Measurements from ENCODE around the gene RIN3.
A peak's percentile ranks its signal among the peaks of the same experiment; 100 is the strongest.

The RIN3 gene

DNA sequence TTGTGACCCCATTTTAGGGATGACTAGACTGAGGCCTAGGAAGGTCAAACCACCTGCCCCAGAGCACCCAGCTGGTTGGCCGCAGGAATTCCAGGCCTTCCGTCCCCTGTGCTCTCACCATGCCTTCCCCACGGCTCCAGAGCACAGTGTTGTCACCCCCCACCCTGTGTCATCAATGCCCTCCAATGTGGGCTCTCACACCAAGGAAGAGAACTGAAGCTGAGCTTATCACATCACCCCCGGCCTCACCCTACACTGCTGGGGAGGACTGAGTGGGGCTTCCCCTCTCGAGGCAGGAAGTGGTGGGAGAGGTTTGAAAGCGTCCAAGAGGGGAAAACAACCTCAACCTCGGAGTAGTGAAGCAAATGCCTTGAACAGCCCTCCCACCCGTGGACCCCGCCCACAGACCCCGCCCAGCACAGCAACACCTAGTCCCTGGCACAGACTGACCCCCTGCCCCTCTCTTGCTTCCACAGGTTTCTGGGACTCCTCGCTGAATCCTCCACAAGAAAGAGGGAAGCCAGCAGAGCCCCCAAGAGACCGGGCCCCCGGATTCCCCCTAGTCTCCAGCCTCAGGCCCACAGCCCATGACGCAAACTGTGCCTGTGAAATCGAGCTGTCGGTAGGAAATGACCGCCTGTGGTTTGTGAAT, 137.7 kb downstream of the RIN3 start:
- Histone ChIP-seq H3K9me3 (ENCODE audit: control insufficient read depth in 1 of 2, low read length in 2 of 2) (no peaks in the 10 kb centered on the region), H3K27ac (ENCODE audit: low read length) (peak overlapping the region; percentile 81), H3K36me3 (ENCODE audit: control insufficient read depth in 1 of 2, insufficient read depth in 2 of 2, low read length in 2 of 2) (peaks cover 0 to 12% of the 10 kb centered on the region in 2 donors), H3K27me3 (ENCODE audit: low read depth, low read length) (no peaks in the 10 kb centered on the region), H3K4me1 (ENCODE audit: control insufficient read depth in 1 of 2, insufficient read depth in 2 of 2, low read length in 2 of 2) (peaks cover 12 to 16% of the 10 kb centered on the region in 2 donors), H3K4me3 (ENCODE audit: low read depth in 1 of 2, low read length in 2 of 2) (no peak overlapping the region)

GRCh38 chr14:92651758-92652406, 138.3 kb downstream of the RIN3 start:
- H3K27me3 ChIP-seq (ENCODE audit: low read depth, low read length), result no peaks in the 10 kb centered on the region
- H3K4me3 ChIP-seq (ENCODE audit: low read depth in 1 of 2, low read length in 2 of 2), result peak overlapping the region; percentile 44 to 61
- peaks cover 8 to 16% of the 10 kb centered on the region in 2 donors for H3K4me1 ChIP-seq (ENCODE audit: control insufficient read depth in 1 of 2, insufficient read depth in 2 of 2, low read length in 2 of 2)
- H3K27ac ChIP-seq (ENCODE audit: low read length), result peak overlapping the region; percentile 51
- peaks cover 0 to 12% of the 10 kb centered on the region in 2 donors for H3K36me3 ChIP-seq (ENCODE audit: control insufficient read depth in 1 of 2, insufficient read depth in 2 of 2, low read length in 2 of 2)
- no peaks in the 10 kb centered on the region for H3K9me3 ChIP-seq (ENCODE audit: control insufficient read depth in 1 of 2, low read length in 2 of 2)

- H3K36me3 ChIP-seq (ENCODE audit: control insufficient read depth in 1 of 2, insufficient read depth in 2 of 2, low read length in 2 of 2), result peaks cover 0 to 12% of the 10 kb centered on the region in 2 donors
- H3K27me3 ChIP-seq (ENCODE audit: low read depth, low read length), result no peaks in the 10 kb centered on the region
- H3K9me3 ChIP-seq (ENCODE audit: control insufficient read depth in 1 of 2, low read length in 2 of 2), result no peaks in the 10 kb centered on the region
- peak overlapping the region; percentile 44 to 61 for H3K4me3 ChIP-seq (ENCODE audit: low read depth in 1 of 2, low read length in 2 of 2)
- H3K27ac ChIP-seq (ENCODE audit: low read length), result peak overlapping the region; percentile 51
- H3K4me1 ChIP-seq (ENCODE audit: control insufficient read depth in 1 of 2, insufficient read depth in 2 of 2, low read length in 2 of 2), result peaks cover 3 to 15% of the 10 kb centered on the region in 2 donors
Observed at GRCh38 chr14:92652413-92653151, 139.0 kb downstream of the RIN3 start.

DNA sequence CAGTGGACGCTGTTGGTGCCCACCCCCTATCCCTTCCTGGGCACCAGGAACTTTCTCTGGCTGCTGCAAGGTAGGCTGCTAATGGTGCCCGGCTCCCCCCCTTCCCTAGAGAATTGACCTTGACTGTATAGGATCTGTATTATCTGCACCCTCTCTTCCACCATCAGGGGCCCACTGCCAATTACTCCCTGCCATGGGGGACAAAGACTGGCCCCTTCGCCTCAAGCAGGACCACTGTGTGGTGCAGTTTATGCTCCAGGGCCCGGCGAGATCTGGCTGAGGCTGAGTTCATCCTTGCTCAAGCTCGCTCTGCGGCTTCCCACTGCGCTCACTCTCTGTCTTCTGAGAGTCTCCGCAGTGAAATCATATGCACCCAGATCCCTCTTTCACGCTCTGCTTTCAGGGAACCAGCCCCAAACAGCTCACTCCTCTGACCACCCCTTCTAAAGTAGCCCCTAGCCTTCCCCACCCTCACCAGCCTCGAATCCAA, 139.6 kb downstream of the RIN3 start:
- Histone ChIP-seq H3K27me3 (ENCODE audit: low read depth, low read length) (no peaks in the 10 kb centered on the region), H3K4me1 (ENCODE audit: control insufficient read depth in 1 of 2, insufficient read depth in 2 of 2, low read length in 2 of 2) (peaks cover 0 to 12% of the 10 kb centered on the region in 2 donors), H3K4me3 (ENCODE audit: low read depth in 1 of 2, low read length in 2 of 2) (peak overlapping the region; percentile 44 to 61), H3K36me3 (ENCODE audit: control insufficient read depth in 1 of 2, insufficient read depth in 2 of 2, low read length in 2 of 2) (peaks cover 0 to 12% of the 10 kb centered on the region in 2 donors), H3K27ac (ENCODE audit: low read length) (peak overlapping the region; percentile 51), H3K9me3 (ENCODE audit: control insufficient read depth in 1 of 2, low read length in 2 of 2) (no peaks in the 10 kb centered on the region)

GRCh38 chr14:92654239-92654901, 140.8 kb downstream of the RIN3 start:
- Histone ChIP-seq H3K27ac (ENCODE audit: low read length) (peak overlapping the region; percentile 31), H3K27me3 (ENCODE audit: low read depth, low read length) (no peaks in the 10 kb centered on the region), H3K9me3 (ENCODE audit: control insufficient read depth in 1 of 2, low read length in 2 of 2) (no peaks in the 10 kb centered on the region), H3K36me3 (ENCODE audit: control insufficient read depth in 1 of 2, insufficient read depth in 2 of 2, low read length in 2 of 2) (peaks cover 0 to 21% of the 10 kb centered on the region in 2 donors), H3K4me1 (ENCODE audit: control insufficient read depth in 1 of 2, insufficient read depth in 2 of 2, low read length in 2 of 2) (peaks cover 0 to 14% of the 10 kb centered on the region in 2 donors), H3K4me3 (ENCODE audit: low read depth in 1 of 2, low read length in 2 of 2) (peak overlapping the region; percentile 45 to 48)

GRCh38 chr14:92655419-92656201, 142.0 kb downstream of the RIN3 start:
- H3K9me3 ChIP-seq (ENCODE audit: control insufficient read depth in 1 of 2, low read length in 2 of 2), result no peaks in the 10 kb centered on the region
- peaks cover 8 to 24% of the 10 kb centered on the region in 2 donors for H3K36me3 ChIP-seq (ENCODE audit: control insufficient read depth in 1 of 2, insufficient read depth in 2 of 2, low read length in 2 of 2)
- peak overlapping the region in 1 of 2 donors; percentile 1 for H3K4me3 ChIP-seq (ENCODE audit: low read depth in 1 of 2, low read length in 2 of 2)
- no peaks in the 10 kb centered on the region for H3K27me3 ChIP-seq (ENCODE audit: low read depth, low read length)
- peak overlapping the region; percentile 3 for H3K27ac ChIP-seq (ENCODE audit: low read length)
- H3K4me1 ChIP-seq (ENCODE audit: control insufficient read depth in 1 of 2, insufficient read depth in 2 of 2, low read length in 2 of 2), result peaks cover 0 to 17% of the 10 kb centered on the region in 2 donors

DNA sequence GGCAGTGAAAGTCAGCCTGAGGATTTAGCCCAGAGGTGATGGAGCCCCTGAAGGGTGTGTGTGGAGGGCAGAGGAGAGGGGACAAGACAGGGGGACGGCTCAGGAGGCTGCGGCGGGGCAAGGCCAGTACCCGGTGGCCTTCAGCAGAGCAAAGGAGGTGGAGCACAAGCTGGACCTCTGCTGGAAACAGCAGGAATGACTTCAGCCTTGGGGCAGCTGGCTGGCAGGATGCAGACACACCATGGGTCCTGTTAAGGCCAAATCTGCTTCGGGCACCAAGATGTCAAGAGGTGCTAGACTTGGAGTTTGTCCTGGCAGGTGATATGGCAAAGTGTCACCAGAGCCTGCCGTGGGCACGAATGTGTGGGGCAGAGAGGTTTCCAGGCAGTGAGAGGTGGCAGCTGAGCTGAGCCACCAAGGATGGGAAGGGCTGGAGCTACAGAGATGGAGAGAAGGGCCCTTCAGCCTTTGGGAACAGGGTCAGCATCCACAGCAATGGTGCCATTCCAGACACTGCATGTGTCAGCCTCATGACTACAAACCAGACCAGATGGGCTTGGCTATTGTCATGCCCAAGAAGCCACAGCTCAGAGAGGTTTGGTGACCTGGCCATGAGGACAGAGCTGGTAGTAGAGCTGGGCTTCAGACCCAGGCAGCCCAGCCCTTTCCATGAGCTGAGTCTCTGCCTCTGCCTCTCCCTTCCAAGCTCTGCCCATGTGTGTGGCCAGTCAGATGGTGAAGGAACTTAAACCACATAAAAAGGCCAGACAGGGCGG, 142.9 kb downstream of the RIN3 start:
- Histone ChIP-seq H3K27ac (ENCODE audit: low read length) (no peak overlapping the region), H3K9me3 (ENCODE audit: control insufficient read depth in 1 of 2, low read length in 2 of 2) (no peaks in the 10 kb centered on the region), H3K27me3 (ENCODE audit: low read depth, low read length) (no peaks in the 10 kb centered on the region), H3K36me3 (ENCODE audit: control insufficient read depth in 1 of 2, insufficient read depth in 2 of 2, low read length in 2 of 2) (peaks cover 14 to 29% of the 10 kb centered on the region in 2 donors), H3K4me1 (ENCODE audit: control insufficient read depth in 1 of 2, insufficient read depth in 2 of 2, low read length in 2 of 2) (peaks cover 0 to 17% of the 10 kb centered on the region in 2 donors), H3K4me3 (ENCODE audit: low read depth in 1 of 2, low read length in 2 of 2) (no peak overlapping the region)

DNA sequence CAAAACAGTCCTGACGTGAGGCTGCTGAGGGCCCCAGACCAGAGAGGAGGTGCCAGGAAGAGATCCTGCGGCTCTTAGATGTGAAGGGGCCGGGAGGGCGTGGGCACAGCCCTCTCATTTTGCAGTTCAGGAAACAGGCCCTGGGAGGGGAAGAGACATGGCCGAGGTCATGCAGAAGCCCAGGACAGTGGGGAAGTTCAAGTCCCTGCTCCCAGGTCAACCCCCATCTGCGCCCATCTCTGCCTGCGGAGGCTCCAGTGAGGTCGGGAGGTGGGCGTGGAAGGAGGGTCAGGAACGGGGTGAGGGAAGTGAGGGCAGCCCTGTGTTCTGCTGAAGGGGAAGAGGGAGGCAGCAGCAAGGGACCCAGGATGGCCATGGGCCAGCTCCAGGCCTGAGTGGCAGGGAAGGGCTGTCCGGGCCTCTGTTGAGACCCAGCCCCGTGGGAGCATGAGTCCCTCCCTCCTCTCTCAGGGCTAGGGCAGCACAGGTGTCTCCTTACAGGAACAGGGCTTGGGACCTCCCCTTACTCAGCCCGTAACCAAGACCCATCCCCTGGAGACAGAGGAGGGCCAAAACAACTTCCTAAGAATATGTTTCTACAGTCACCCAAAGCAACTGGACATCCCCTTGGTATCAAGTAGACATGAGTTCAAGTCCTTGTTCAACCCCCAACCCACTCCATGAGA, 144.0 kb downstream of the RIN3 start:
- no peak overlapping the region for H3K27ac ChIP-seq (ENCODE audit: low read length)
- H3K36me3 ChIP-seq (ENCODE audit: control insufficient read depth in 1 of 2, insufficient read depth in 2 of 2, low read length in 2 of 2), result peaks cover 14 to 32% of the 10 kb centered on the region in 2 donors
- H3K4me1 ChIP-seq (ENCODE audit: control insufficient read depth in 1 of 2, insufficient read depth in 2 of 2, low read length in 2 of 2), result peaks cover 0 to 17% of the 10 kb centered on the region in 2 donors
- no peaks in the 10 kb centered on the region for H3K9me3 ChIP-seq (ENCODE audit: control insufficient read depth in 1 of 2, low read length in 2 of 2)
- no peak overlapping the region for H3K4me3 ChIP-seq (ENCODE audit: low read depth in 1 of 2, low read length in 2 of 2)
- no peaks in the 10 kb centered on the region for H3K27me3 ChIP-seq (ENCODE audit: low read depth, low read length)

DNA sequence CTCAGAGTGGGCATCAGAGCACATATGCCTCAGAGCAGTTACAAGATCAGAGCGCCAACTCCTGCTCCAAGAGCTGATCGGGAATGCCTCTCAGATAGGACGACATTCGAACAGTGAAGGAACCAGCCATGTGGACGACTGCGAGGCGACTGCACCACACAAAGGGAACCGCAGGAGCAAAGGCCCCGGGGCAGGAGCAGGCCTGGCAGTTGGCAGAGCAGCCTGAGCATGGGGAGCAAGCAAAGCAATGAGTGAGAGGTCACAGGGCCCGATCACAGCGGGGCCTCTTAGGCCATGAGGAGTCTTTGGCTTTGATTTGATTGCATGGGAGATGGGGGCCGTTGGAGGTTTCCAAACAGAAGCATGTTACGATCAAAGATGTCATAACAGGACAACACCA, 144.6 kb downstream of the RIN3 start:
- H3K4me3 ChIP-seq (ENCODE audit: low read depth in 1 of 2, low read length in 2 of 2), result no peak overlapping the region
- no peaks in the 10 kb centered on the region for H3K27me3 ChIP-seq (ENCODE audit: low read depth, low read length)
- H3K9me3 ChIP-seq (ENCODE audit: control insufficient read depth in 1 of 2, low read length in 2 of 2), result no peaks in the 10 kb centered on the region
- H3K4me1 ChIP-seq (ENCODE audit: control insufficient read depth in 1 of 2, insufficient read depth in 2 of 2, low read length in 2 of 2), result peaks cover 0 to 17% of the 10 kb centered on the region in 2 donors
- H3K36me3 ChIP-seq (ENCODE audit: control insufficient read depth in 1 of 2, insufficient read depth in 2 of 2, low read length in 2 of 2), result peaks cover 14 to 28% of the 10 kb centered on the region in 2 donors
- H3K27ac ChIP-seq (ENCODE audit: low read length), result no peak overlapping the region

Measured in muscle layer of duodenum (tissue), 2 donors.